Middle frontal gyrus (tissue), 1 donor: ENCODE results near the gene CFAP157.

Source experiments
- DNase-seq: peaks from one replicate; pipeline ENCODE4 v3.0.0-alpha.2; 2015; ENCODE audit warnings: low spot score; ENCODE audit errors: extremely low spot score

The CFAP157 gene

GRCh38 chr9:127758843-127759242 lies 52.1 kb downstream of the CFAP157 start:
- no peak for DNase-seq

- DNase-seq: no peak
Observed at GRCh38 chr9:127761061-127761460, 54.3 kb downstream of the CFAP157 start.

GRCh38 chr9:127761491-127761956 lies 54.7 kb downstream of the CFAP157 start:
- no peak for DNase-seq

- no peak for DNase-seq
Observed at GRCh38 chr9:127762111-127762676, 55.4 kb downstream of the CFAP157 start.

GRCh38 chr9:127763918-127764384 lies 57.2 kb downstream of the CFAP157 start:
- no peak for DNase-seq

- no peak for DNase-seq
Observed at GRCh38 chr9:127765418-127765817, 58.6 kb downstream of the CFAP157 start.
